G401 (cell line): ENCODE results near the gene MOCOS. TPM values are rescaled to one million over a fixed set of nuclear protein-coding genes. Genes with fewer than 3 reads are reported as not detected.

Experiments used
- DNase-seq: peaks from one replicate; pipeline ENCODE4 v3.0.0-alpha.2; 2015; ENCODE audit warnings: low spot score
- in situ Hi-C: cut with HindIII; loops from 2 replicates; pipeline ENCODE4 v1.10.0; 2016; ENCODE audit warnings: low sequenced_read_pairs, mixed read lengths
- total RNA-seq: library from RNA; depleted of rRNA; stranded (reverse); fragments of >200 nt; shearing (Covaris generic); gene quantifications from 2 replicates; pipeline ENCODE4 v1.2.3, GENCODE V29; 2014

Gene MOCOS
- total RNA-seq, 1 experiment from 2014 or later, result not detected

- DNase-seq, result peak; percentile 45
- in situ Hi-C loops, result no loop called here
Measured at GRCh38 chr18:36296650-36297416, 109.5 kb downstream of the MOCOS start.

GRCh38 chr18:36297417-36298125 is 110.3 kb downstream of the MOCOS start, which contains the start of gene FHOD3:
Gene FHOD3 (plus strand): TSS chr18:36297713. CDS start chr18:36297836, 123 bp downstream.
- peak; percentile 21 for DNase-seq
- in situ Hi-C loops, result no loop called here

GRCh38 chr18:36298126-36298741 is 110.9 kb downstream of the MOCOS start:
- in situ Hi-C loops, result no loop called here
- no peak for DNase-seq

GRCh38 chr18:36299015-36299414 is 111.7 kb downstream of the MOCOS start:
- no peak for DNase-seq
- in situ Hi-C loops, result no loop called here

GRCh38 chr18:36300211-36300610 is 112.9 kb downstream of the MOCOS start:
- in situ Hi-C loops, result no loop called here
- no peak for DNase-seq

- in situ Hi-C loops, result no loop called here
- DNase-seq, result no peak
Measured at GRCh38 chr18:36301884-36302283, 114.6 kb downstream of the MOCOS start.

- no peak for DNase-seq
- in situ Hi-C loops, result no loop called here
Measured at GRCh38 chr18:36302676-36303075, 115.4 kb downstream of the MOCOS start.

GRCh38 chr18:36303211-36303844 is 116.0 kb downstream of the MOCOS start:
- no peak for DNase-seq
- in situ Hi-C loops, result no loop called here

GRCh38 chr18:36304723-36305122 is 117.4 kb downstream of the MOCOS start:
- DNase-seq, result no peak
- in situ Hi-C loops, result no loop called here

- DNase-seq, result no peak
- in situ Hi-C loops, result no loop called here
Measured at GRCh38 chr18:36305375-36305774, 118.1 kb downstream of the MOCOS start.

- no peak for DNase-seq
- in situ Hi-C loops, result no loop called here
Measured at GRCh38 chr18:36307513-36307912, 120.2 kb downstream of the MOCOS start.

- DNase-seq, result no peak
- in situ Hi-C loops, result no loop called here
Measured at GRCh38 chr18:36308711-36309435, 121.6 kb downstream of the MOCOS start.

- DNase-seq, result no peak
- in situ Hi-C loops, result no loop called here
Measured at GRCh38 chr18:36309436-36310391, 122.4 kb downstream of the MOCOS start.

GRCh38 chr18:36311026-36311570 is 123.8 kb downstream of the MOCOS start:
- no peak for DNase-seq
- in situ Hi-C loops, result no loop called here

GRCh38 chr18:36312806-36313395 is 125.6 kb downstream of the MOCOS start:
- no peak for DNase-seq
- in situ Hi-C loops, result no loop called here

GRCh38 chr18:36314098-36314497 is 126.8 kb downstream of the MOCOS start:
- DNase-seq, result no peak

GRCh38 chr18:36314754-36315153 is 127.5 kb downstream of the MOCOS start:
- DNase-seq, result no peak
- in situ Hi-C loops, result no loop called here

More at GRCh38 chr18:36314098-36314497, 126.8 kb downstream of the MOCOS start:
- in situ Hi-C loops, result no loop called here
